ENCODE results near the gene GRK4. TPM values are rescaled to one million over a fixed set of nuclear protein-coding genes. Genes with fewer than 3 reads are reported as not detected.

GRK4 gene
- total RNA-seq, 1 experiment from 2014 or later, result 4.2 TPM

- POLR2A ChIA-PET, result no interaction called here
Observed at GRCh38 chr4:3031357-3032082, 68.1 kb downstream of the GRK4 start.

More at GRCh38 chr4:3031357-3032082, 68.1 kb downstream of the GRK4 start:
- Histone ChIP-seq H3K79me2 (ENCODE audit: insufficient read depth, low read length) (no peaks in the 10 kb centered on the region), H3K9me2 (ENCODE audit: insufficient read depth) (no peaks in the 10 kb centered on the region), H3K4me2 (ENCODE audit: low read length) (no peak overlapping the region), H3K4me3 (replicated peaks in 1 of 2; ENCODE audit: low read depth in 1 of 2, low read length in 2 of 2) (no peak overlapping the region), H4K20me1 (ENCODE audit: insufficient read depth) (no peaks in the 10 kb centered on the region), H3K9ac (ENCODE audit: low read length) (no peak overlapping the region), H3K9me3 (ENCODE audit: control insufficient read depth in 1 of 2, insufficient read depth in 1 of 2, low read depth in 1 of 2, low read length in 2 of 2) (no peaks in the 10 kb centered on the region), H3K36me3 (ENCODE audit: control insufficient read depth in 1 of 2, insufficient read depth in 2 of 2, low read length in 2 of 2) (no peaks in the 10 kb centered on the region), H3K27ac (ENCODE audit: low read depth, low read length) (no peak overlapping the region), H2AFZ (ENCODE audit: low read depth, low read length, poor library complexity, severe bottlenecking) (no peak overlapping the region), H3K4me1 (ENCODE audit: control insufficient read depth in 1 of 2, insufficient read depth in 2 of 2, low read length in 2 of 2) (no peaks in the 10 kb centered on the region), H3K27me3 (ENCODE audit: insufficient read depth, low read length) (no peaks in the 10 kb centered on the region)
- CTCF ChIA-PET, result interaction anchor here (1.1 to 1.3 kb wide), 2 partner anchors 13 to 53 kb away, joined by 3 to 4 read pairs; no protein-coding TSS in a partner anchor
- no peak for DNase-seq (ENCODE audit: low read depth, low spot score)
- no TSS peak for BruUV-seq (replicated peaks)
- ATAC-seq, result no peak
- intact Hi-C loops (cut with micrococcal nuclease), result no loop called here
- TF ChIP-seq ZNF274 (IDR thresholded peaks at IDR 0.05; ENCODE audit: low read depth, low read length), result no peak
- TF ChIP-seq EGR1 (IDR thresholded peaks at IDR 0.05; ENCODE audit: low read depth), result no peak
- TF ChIP-seq POLR2AphosphoS5 (IDR thresholded peaks at IDR 0.05; ENCODE audit: low read depth, low read length), result no peak
- no peak for TF ChIP-seq JUND (IDR thresholded peaks at IDR 0.05)
- TF ChIP-seq ZBTB33 (IDR thresholded peaks at IDR 0.05; ENCODE audit: extremely low read depth, insufficient replicate concordance, low read length), result no peak
- TF ChIP-seq REST (IDR thresholded peaks at IDR 0.05; ENCODE audit: low read depth), result no peak
- TF ChIP-seq CBX3 (IDR thresholded peaks at IDR 0.05; ENCODE audit: low read depth), result no peak
- no peak for TF ChIP-seq SIN3A (IDR thresholded peaks at IDR 0.05; ENCODE audit: low read depth)
- no peak for TF ChIP-seq YY1 (IDR thresholded peaks at IDR 0.05; ENCODE audit: extremely low read depth, insufficient replicate concordance, low read depth, low read length)
- no peak for TF ChIP-seq CTCF (IDR thresholded peaks at IDR 0.05 in 2 of 3, conservative IDR thresholded peaks at IDR 0.05 in 1 of 3; ENCODE audit: borderline replicate concordance in 1 of 3, insufficient read depth in 1 of 3, low read depth in 2 of 3, low read length in 2 of 3)
- no peak for TF ChIP-seq RAD21 (IDR thresholded peaks at IDR 0.05; ENCODE audit: low read depth)
- TF ChIP-seq SP1 (IDR thresholded peaks at IDR 0.05; ENCODE audit: low read depth), result no peak
- TF ChIP-seq CEBPB (IDR thresholded peaks at IDR 0.05; ENCODE audit: low read depth), result no peak
- no peak for TF ChIP-seq FOSL1 (IDR thresholded peaks at IDR 0.05; ENCODE audit: low read depth)
- no peak for TF ChIP-seq ELF1 (IDR thresholded peaks at IDR 0.05; ENCODE audit: borderline replicate concordance, low read depth)
- RAD21 ChIA-PET (ENCODE audit: low non-redundant PET in 1 of 2, low total read pairs in 2 of 2, uncharacterized antibody in 2 of 2, unreplicated experiment in 2 of 2), result no interaction called here
